ENCODE measurements around the gene AHNAK.

The AHNAK gene

DNA sequence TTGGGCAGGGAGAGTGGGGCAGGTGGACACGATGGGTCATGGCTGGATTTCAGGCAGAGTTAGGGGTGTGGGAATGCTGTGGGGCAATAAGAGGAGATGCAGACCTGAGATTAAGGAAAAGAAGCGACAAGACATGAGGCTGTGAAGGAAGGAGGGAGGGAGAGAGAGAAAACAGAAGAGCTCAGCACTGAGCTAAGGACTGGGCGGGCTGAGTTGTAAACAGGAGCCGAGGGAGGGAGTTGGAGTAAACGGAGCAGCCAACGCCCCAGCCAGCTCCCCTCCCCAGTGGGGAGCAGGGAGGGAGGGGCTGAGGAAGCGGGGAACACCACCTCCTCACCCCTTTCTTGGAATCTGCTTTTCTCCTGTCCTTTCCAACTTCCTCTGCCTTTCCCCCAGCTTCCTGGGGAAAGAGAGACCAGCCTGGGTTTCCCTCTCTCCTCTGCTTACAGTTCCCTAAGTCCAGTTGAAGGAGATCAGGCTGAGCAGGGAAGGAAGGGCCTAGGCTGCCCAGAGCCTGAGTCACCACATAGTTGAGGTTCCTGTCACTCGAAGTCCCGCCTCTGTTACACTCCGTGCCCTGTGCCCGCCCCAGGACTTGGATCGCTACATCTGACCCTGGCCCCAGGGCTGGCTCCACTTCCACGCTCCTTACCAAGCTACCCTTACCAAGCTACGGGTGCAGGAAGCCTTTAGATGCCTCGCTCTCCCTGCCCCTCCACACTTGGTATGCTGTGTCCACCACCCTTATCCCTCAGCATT is 6.7 kb upstream of the AHNAK start (continued):
- TF ChIP-seq, protein P1, sequence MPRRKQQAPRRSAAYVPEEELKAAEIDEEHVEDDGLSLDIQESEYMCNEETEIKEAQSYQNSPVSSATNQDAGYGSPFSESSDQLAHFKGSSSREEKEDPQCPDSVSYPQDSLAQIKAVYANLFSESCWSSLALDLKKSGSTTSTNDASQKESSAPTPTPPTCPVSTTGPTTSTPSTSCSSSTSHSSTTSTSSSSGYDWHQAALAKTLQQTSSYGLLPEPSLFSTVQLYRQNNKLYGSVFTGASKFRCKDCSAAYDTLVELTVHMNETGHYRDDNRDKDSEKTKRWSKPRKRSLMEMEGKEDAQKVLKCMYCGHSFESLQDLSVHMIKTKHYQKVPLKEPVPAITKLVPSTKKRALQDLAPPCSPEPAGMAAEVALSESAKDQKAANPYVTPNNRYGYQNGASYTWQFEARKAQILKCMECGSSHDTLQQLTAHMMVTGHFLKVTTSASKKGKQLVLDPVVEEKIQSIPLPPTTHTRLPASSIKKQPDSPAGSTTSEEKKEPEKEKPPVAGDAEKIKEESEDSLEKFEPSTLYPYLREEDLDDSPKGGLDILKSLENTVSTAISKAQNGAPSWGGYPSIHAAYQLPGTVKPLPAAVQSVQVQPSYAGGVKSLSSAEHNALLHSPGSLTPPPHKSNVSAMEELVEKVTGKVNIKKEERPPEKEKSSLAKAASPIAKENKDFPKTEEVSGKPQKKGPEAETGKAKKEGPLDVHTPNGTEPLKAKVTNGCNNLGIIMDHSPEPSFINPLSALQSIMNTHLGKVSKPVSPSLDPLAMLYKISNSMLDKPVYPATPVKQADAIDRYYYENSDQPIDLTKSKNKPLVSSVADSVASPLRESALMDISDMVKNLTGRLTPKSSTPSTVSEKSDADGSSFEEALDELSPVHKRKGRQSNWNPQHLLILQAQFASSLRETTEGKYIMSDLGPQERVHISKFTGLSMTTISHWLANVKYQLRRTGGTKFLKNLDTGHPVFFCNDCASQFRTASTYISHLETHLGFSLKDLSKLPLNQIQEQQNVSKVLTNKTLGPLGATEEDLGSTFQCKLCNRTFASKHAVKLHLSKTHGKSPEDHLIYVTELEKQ (tag by site-specific recombination; IDR thresholded peaks at IDR 0.05; ENCODE audit: borderline replicate concordance): no peak
- TF ChIP-seq, protein P2, sequence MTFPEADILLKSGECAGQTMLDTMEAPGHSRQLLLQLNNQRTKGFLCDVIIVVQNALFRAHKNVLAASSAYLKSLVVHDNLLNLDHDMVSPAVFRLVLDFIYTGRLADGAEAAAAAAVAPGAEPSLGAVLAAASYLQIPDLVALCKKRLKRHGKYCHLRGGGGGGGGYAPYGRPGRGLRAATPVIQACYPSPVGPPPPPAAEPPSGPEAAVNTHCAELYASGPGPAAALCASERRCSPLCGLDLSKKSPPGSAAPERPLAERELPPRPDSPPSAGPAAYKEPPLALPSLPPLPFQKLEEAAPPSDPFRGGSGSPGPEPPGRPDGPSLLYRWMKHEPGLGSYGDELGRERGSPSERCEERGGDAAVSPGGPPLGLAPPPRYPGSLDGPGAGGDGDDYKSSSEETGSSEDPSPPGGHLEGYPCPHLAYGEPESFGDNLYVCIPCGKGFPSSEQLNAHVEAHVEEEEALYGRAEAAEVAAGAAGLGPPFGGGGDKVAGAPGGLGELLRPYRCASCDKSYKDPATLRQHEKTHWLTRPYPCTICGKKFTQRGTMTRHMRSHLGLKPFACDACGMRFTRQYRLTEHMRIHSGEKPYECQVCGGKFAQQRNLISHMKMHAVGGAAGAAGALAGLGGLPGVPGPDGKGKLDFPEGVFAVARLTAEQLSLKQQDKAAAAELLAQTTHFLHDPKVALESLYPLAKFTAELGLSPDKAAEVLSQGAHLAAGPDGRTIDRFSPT (tag by site-specific recombination; IDR thresholded peaks at IDR 0.05): no peak; the same call in 1 of the 2 replicates
- TF ChIP-seq, protein P3, sequence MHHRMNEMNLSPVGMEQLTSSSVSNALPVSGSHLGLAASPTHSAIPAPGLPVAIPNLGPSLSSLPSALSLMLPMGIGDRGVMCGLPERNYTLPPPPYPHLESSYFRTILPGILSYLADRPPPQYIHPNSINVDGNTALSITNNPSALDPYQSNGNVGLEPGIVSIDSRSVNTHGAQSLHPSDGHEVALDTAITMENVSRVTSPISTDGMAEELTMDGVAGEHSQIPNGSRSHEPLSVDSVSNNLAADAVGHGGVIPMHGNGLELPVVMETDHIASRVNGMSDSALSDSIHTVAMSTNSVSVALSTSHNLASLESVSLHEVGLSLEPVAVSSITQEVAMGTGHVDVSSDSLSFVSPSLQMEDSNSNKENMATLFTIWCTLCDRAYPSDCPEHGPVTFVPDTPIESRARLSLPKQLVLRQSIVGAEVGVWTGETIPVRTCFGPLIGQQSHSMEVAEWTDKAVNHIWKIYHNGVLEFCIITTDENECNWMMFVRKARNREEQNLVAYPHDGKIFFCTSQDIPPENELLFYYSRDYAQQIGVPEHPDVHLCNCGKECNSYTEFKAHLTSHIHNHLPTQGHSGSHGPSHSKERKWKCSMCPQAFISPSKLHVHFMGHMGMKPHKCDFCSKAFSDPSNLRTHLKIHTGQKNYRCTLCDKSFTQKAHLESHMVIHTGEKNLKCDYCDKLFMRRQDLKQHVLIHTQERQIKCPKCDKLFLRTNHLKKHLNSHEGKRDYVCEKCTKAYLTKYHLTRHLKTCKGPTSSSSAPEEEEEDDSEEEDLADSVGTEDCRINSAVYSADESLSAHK (tag by site-specific recombination; IDR thresholded peaks at IDR 0.05): no peak
- TF ChIP-seq ZBTB7A (tag by site-specific recombination; IDR thresholded peaks at IDR 0.05; ENCODE audit: low read depth): no peak
- TF ChIP-seq ZNF404 (tag by site-specific recombination; IDR thresholded peaks at IDR 0.05): no peak
- no peak; the same call in 1 of the 2 replicates for TF ChIP-seq ZBTB20 (tag by site-specific recombination; IDR thresholded peaks at IDR 0.05)
- 0 out of 2 replicates have a peak, but pooled peaks have one; percentile 28 for TF ChIP-seq ZFHX2 (tag by site-specific recombination; conservative IDR thresholded peaks at IDR 0.05)
- TF ChIP-seq, protein P4, sequence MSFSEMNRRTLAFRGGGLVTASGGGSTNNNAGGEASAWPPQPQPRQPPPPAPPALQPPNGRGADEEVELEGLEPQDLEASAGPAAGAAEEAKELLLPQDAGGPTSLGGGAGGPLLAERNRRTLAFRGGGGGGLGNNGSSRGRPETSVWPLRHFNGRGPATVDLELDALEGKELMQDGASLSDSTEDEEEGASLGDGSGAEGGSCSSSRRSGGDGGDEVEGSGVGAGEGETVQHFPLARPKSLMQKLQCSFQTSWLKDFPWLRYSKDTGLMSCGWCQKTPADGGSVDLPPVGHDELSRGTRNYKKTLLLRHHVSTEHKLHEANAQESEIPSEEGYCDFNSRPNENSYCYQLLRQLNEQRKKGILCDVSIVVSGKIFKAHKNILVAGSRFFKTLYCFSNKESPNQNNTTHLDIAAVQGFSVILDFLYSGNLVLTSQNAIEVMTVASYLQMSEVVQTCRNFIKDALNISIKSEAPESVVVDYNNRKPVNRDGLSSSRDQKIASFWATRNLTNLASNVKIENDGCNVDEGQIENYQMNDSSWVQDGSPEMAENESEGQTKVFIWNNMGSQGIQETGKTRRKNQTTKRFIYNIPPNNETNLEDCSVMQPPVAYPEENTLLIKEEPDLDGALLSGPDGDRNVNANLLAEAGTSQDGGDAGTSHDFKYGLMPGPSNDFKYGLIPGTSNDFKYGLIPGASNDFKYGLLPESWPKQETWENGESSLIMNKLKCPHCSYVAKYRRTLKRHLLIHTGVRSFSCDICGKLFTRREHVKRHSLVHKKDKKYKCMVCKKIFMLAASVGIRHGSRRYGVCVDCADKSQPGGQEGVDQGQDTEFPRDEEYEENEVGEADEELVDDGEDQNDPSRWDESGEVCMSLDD (tag by site-specific recombination; IDR thresholded peaks at IDR 0.05): no peak
- TF ChIP-seq ZNF214 (tag by site-specific recombination; IDR thresholded peaks at IDR 0.05; ENCODE audit: borderline replicate concordance): no peak
- TF ChIP-seq, protein P5, sequence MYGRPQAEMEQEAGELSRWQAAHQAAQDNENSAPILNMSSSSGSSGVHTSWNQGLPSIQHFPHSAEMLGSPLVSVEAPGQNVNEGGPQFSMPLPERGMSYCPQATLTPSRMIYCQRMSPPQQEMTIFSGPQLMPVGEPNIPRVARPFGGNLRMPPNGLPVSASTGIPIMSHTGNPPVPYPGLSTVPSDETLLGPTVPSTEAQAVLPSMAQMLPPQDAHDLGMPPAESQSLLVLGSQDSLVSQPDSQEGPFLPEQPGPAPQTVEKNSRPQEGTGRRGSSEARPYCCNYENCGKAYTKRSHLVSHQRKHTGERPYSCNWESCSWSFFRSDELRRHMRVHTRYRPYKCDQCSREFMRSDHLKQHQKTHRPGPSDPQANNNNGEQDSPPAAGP (tag by site-specific recombination; IDR thresholded peaks at IDR 0.05): no peak
- TF ChIP-seq ZBTB17 (tag by site-specific recombination; IDR thresholded peaks at IDR 0.05): peak; percentile 60
- peak; percentile 49; the same call in 1 of the 2 replicates for TF ChIP-seq ZEB2 (tag by site-specific recombination; IDR thresholded peaks at IDR 0.05)
- no peak for TF ChIP-seq ZNF394 (tag by site-specific recombination; IDR thresholded peaks at IDR 0.05; ENCODE audit: borderline replicate concordance)
- no peak for TF ChIP-seq ZNF785 (tag by site-specific recombination; IDR thresholded peaks at IDR 0.05)
- no peak for TF ChIP-seq ZNF560 (tag by site-specific recombination; IDR thresholded peaks at IDR 0.05; ENCODE audit: borderline replicate concordance)
- TF ChIP-seq ZSCAN30 (tag by site-specific recombination; IDR thresholded peaks at IDR 0.05): no peak
- peak; percentile 85 for TF ChIP-seq ZNF366 (tag by site-specific recombination; conservative IDR thresholded peaks at IDR 0.05)
- TF ChIP-seq ZNF837 (tag by site-specific recombination; IDR thresholded peaks at IDR 0.05): no peak
- TF ChIP-seq, protein P6, sequence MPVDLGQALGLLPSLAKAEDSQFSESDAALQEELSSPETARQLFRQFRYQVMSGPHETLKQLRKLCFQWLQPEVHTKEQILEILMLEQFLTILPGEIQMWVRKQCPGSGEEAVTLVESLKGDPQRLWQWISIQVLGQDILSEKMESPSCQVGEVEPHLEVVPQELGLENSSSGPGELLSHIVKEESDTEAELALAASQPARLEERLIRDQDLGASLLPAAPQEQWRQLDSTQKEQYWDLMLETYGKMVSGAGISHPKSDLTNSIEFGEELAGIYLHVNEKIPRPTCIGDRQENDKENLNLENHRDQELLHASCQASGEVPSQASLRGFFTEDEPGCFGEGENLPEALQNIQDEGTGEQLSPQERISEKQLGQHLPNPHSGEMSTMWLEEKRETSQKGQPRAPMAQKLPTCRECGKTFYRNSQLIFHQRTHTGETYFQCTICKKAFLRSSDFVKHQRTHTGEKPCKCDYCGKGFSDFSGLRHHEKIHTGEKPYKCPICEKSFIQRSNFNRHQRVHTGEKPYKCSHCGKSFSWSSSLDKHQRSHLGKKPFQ (tag by site-specific recombination; IDR thresholded peaks at IDR 0.05): no peak
- TF ChIP-seq KLF7 (tag by site-specific recombination; IDR thresholded peaks at IDR 0.05; ENCODE audit: borderline replicate concordance): 0 out of 2 replicates have a peak, but pooled peaks have one; percentile 32
- no peak for TF ChIP-seq ZNF521 (tag by site-specific recombination; IDR thresholded peaks at IDR 0.05)
- no peak for TF ChIP-seq ZNF529 (tag by site-specific recombination; IDR thresholded peaks at IDR 0.05; ENCODE audit: insufficient replicate concordance)
- TF ChIP-seq ZNF585B (tag by site-specific recombination; IDR thresholded peaks at IDR 0.05): no peak
- TF ChIP-seq ZNF571 (tag by site-specific recombination; IDR thresholded peaks at IDR 0.05): no peak
- TF ChIP-seq MZF1 (tag by site-specific recombination; IDR thresholded peaks at IDR 0.05; ENCODE audit: borderline replicate concordance): peak; percentile 34; the same call in 1 of the 2 replicates

Measured in HEK293 (cell line).